Measurements from ENCODE around the gene TRPM5.
"Not testable (repeated sequence)": the region's sequence is repeated elsewhere in the genome, so short reads cannot be mapped to it uniquely, and the experiment has no call there.

The TRPM5 gene

GRCh38 chr11:2443881-2444820 is at the start of gene TRPM5:
Gene TRPM5, minus strand, starts transcription at chr11:2444514. Its CDS starts 21,478 bp downstream, at chr11:2423036.
- Histone ChIP-seq H3K36me3 (no peaks in the 10 kb centered on the region), H3K27me3 (peaks cover 29% of the 10 kb centered on the region; the same call in 1 of the 2 replicates), H3K9ac (peak within 1 kb of the TSS; percentile 66), H3K4me2 (peak within 1 kb of the TSS; percentile 99), H3K9me3 (no peaks in the 10 kb centered on the region), H3K4me3 (peak within 1 kb of the TSS; percentile 71), H3K27ac (peak within 1 kb of the TSS; percentile 62), H3K4me1 (peaks cover 51% of the 10 kb centered on the region), H4K20me1 (no peaks in the 10 kb centered on the region)
- no peak for TF ChIP-seq Cebpa-rat (IDR thresholded peaks at IDR 0.05)

- no peak overlapping the region for H3K27ac ChIP-seq
- no peak overlapping the region for H3K9ac ChIP-seq
- H3K9me3 ChIP-seq = peaks cover 55% of the 10 kb centered on the region
- H3K36me3 ChIP-seq = peaks cover 7% of the 10 kb centered on the region; the same call in 1 of the 2 replicates
- no peak overlapping the region for H3K4me3 ChIP-seq
- no peaks in the 10 kb centered on the region for H3K4me1 ChIP-seq
- no peak overlapping the region for H3K4me2 ChIP-seq
- TF ChIP-seq Cebpa-rat (IDR thresholded peaks at IDR 0.05) = no peak
- no peaks in the 10 kb centered on the region for H3K27me3 ChIP-seq
- no peaks in the 10 kb centered on the region for H4K20me1 ChIP-seq
Measured at GRCh38 chr11:2489083-2489482, 44.8 kb upstream of the TRPM5 start.

- H3K4me1 ChIP-seq = no peaks in the 10 kb centered on the region
- H3K4me2 ChIP-seq = no peak overlapping the region
- no peak overlapping the region for H3K9ac ChIP-seq
- no peak overlapping the region for H3K4me3 ChIP-seq
- H3K36me3 ChIP-seq = peaks cover 7% of the 10 kb centered on the region; the same call in 1 of the 2 replicates
- H4K20me1 ChIP-seq = peaks cover 2% of the 10 kb centered on the region; the same call in 1 of the 2 replicates
- TF ChIP-seq Cebpa-rat (IDR thresholded peaks at IDR 0.05) = no peak
- H3K27me3 ChIP-seq = no peaks in the 10 kb centered on the region
- no peak overlapping the region for H3K27ac ChIP-seq
- H3K9me3 ChIP-seq = peaks cover 48% of the 10 kb centered on the region
Measured at GRCh38 chr11:2488004-2488403, 43.7 kb upstream of the TRPM5 start.

- Histone ChIP-seq H3K4me2 (no peak overlapping the region), H3K4me3 (no peak overlapping the region), H3K4me1 (no peaks in the 10 kb centered on the region), H3K9me3 (peaks cover 56% of the 10 kb centered on the region), H3K27ac (no peak overlapping the region), H3K27me3 (no peaks in the 10 kb centered on the region), H4K20me1 (peaks cover 4% of the 10 kb centered on the region; the same call in 1 of the 2 replicates), H3K36me3 (peaks cover under 1% of the 10 kb centered on the region; the same call in 1 of the 2 replicates), H3K9ac (no peak overlapping the region)
- no peak for TF ChIP-seq Cebpa-rat (IDR thresholded peaks at IDR 0.05)
Measured at GRCh38 chr11:2484576-2485125, 40.3 kb upstream of the TRPM5 start.

GRCh38 chr11:2483426-2483825 is 39.1 kb upstream of the TRPM5 start:
- no peak overlapping the region for H3K4me2 ChIP-seq
- H3K4me1 ChIP-seq = no peaks in the 10 kb centered on the region
- H3K4me3 ChIP-seq = no peak overlapping the region
- H3K9me3 ChIP-seq = peaks cover 58% of the 10 kb centered on the region
- H3K9ac ChIP-seq = no peak overlapping the region
- no peaks in the 10 kb centered on the region for H3K27me3 ChIP-seq
- H3K27ac ChIP-seq = no peak overlapping the region
- H3K36me3 ChIP-seq = peaks cover 12% of the 10 kb centered on the region; the same call in 1 of the 2 replicates
- H4K20me1 ChIP-seq = peaks cover 4% of the 10 kb centered on the region; the same call in 1 of the 2 replicates
- TF ChIP-seq Cebpa-rat (IDR thresholded peaks at IDR 0.05) = no peak

- Histone ChIP-seq H4K20me1 (peaks cover 4% of the 10 kb centered on the region; the same call in 1 of the 2 replicates), H3K27me3 (no peaks in the 10 kb centered on the region), H3K36me3 (peaks cover 18% of the 10 kb centered on the region; the same call in 1 of the 2 replicates), H3K4me3 (no peak overlapping the region), H3K9me3 (peaks cover 58% of the 10 kb centered on the region), H3K27ac (no peak overlapping the region), H3K9ac (no peak overlapping the region), H3K4me2 (no peak overlapping the region), H3K4me1 (no peaks in the 10 kb centered on the region)
- TF ChIP-seq Cebpa-rat (IDR thresholded peaks at IDR 0.05) = no peak
Measured at GRCh38 chr11:2482745-2483144, 38.4 kb upstream of the TRPM5 start.

GRCh38 chr11:2482204-2482603 is 37.9 kb upstream of the TRPM5 start:
- H3K27me3 ChIP-seq = no peaks in the 10 kb centered on the region
- no peaks in the 10 kb centered on the region for H3K4me1 ChIP-seq
- H3K4me2 ChIP-seq = no peak overlapping the region
- peaks cover 4% of the 10 kb centered on the region; the same call in 1 of the 2 replicates for H4K20me1 ChIP-seq
- no peak for TF ChIP-seq Cebpa-rat (IDR thresholded peaks at IDR 0.05)
- peaks cover 55% of the 10 kb centered on the region for H3K9me3 ChIP-seq
- peaks cover 18% of the 10 kb centered on the region; the same call in 1 of the 2 replicates for H3K36me3 ChIP-seq
- no peak overlapping the region for H3K4me3 ChIP-seq
- no peak overlapping the region for H3K27ac ChIP-seq
- no peak overlapping the region for H3K9ac ChIP-seq

GRCh38 chr11:2481253-2481652 is 36.9 kb upstream of the TRPM5 start:
- Histone ChIP-seq H4K20me1 (peaks cover 4% of the 10 kb centered on the region; the same call in 1 of the 2 replicates), H3K27me3 (no peaks in the 10 kb centered on the region), H3K9me3 (peaks cover 46% of the 10 kb centered on the region), H3K4me1 (no peaks in the 10 kb centered on the region), H3K4me3 (no peak overlapping the region), H3K36me3 (peaks cover 18% of the 10 kb centered on the region; the same call in 1 of the 2 replicates), H3K27ac (no peak overlapping the region), H3K4me2 (no peak overlapping the region), H3K9ac (no peak overlapping the region)
- no peak for TF ChIP-seq Cebpa-rat (IDR thresholded peaks at IDR 0.05)

GRCh38 chr11:2480874-2481220 is 36.5 kb upstream of the TRPM5 start:
- H3K4me2 ChIP-seq = no peak overlapping the region
- no peak for TF ChIP-seq Cebpa-rat (IDR thresholded peaks at IDR 0.05)
- peaks cover 18% of the 10 kb centered on the region; the same call in 1 of the 2 replicates for H3K36me3 ChIP-seq
- no peaks in the 10 kb centered on the region for H3K4me1 ChIP-seq
- peaks cover 4% of the 10 kb centered on the region; the same call in 1 of the 2 replicates for H4K20me1 ChIP-seq
- H3K9ac ChIP-seq = no peak overlapping the region
- H3K9me3 ChIP-seq = peaks cover 44% of the 10 kb centered on the region
- no peak overlapping the region for H3K4me3 ChIP-seq
- no peak overlapping the region for H3K27ac ChIP-seq
- H3K27me3 ChIP-seq = no peaks in the 10 kb centered on the region

GRCh38 chr11:2480067-2480873 is 36.0 kb upstream of the TRPM5 start:
- H4K20me1 ChIP-seq, H3K4me3 ChIP-seq, H3K4me1 ChIP-seq, H3K27ac ChIP-seq, H3K9ac ChIP-seq, H3K4me2 ChIP-seq, H3K27me3 ChIP-seq: not testable (repeated sequence)
- Histone ChIP-seq H3K9me3 (peaks cover 39% of the 10 kb centered on the region), H3K36me3 (peaks cover 18% of the 10 kb centered on the region; the same call in 1 of the 2 replicates)

Measured in BLaER1 (cell line).